GM21447 (cell line): ENCODE data around the gene CFAP57.

Source experiments
- ATAC-seq: cut with Tn5 transposase; IDR thresholded peaks from one replicate; pipeline ENCODE4 v1.9.1; 2021; ENCODE audit not compliant: unreplicated experiment

The CFAP57 gene

GRCh38 chr1:43252225-43252624 is 80.1 kb downstream of the CFAP57 start:
- no peak for ATAC-seq

GRCh38 chr1:43253173-43253572 is 81.0 kb downstream of the CFAP57 start:
- no peak for ATAC-seq

GRCh38 chr1:43253876-43254275 is 81.7 kb downstream of the CFAP57 start:
- ATAC-seq: no peak

GRCh38 chr1:43255438-43256210 is 83.5 kb downstream of the CFAP57 start:
- ATAC-seq: no peak

GRCh38 chr1:43256675-43257570 is 84.8 kb downstream of the CFAP57 start:
- no peak for ATAC-seq

GRCh38 chr1:43258370-43258769 is 86.2 kb downstream of the CFAP57 start:
- no peak for ATAC-seq

- no peak for ATAC-seq
Observed at GRCh38 chr1:43265431-43265830, 93.3 kb downstream of the CFAP57 start.

GRCh38 chr1:43266881-43267280 is 94.8 kb downstream of the CFAP57 start:
- ATAC-seq: no peak

GRCh38 chr1:43267291-43267805 is 95.2 kb downstream of the CFAP57 start:
- ATAC-seq: no peak

GRCh38 chr1:43267818-43268425 is 95.8 kb downstream of the CFAP57 start:
- no peak for ATAC-seq

GRCh38 chr1:43269627-43270375 is 97.7 kb downstream of the CFAP57 start, which contains the start of gene TMEM125:
TMEM125 (plus strand) TSS chr1:43269983; CDS start chr1:43272723, 2,740 bp downstream.
- no peak for ATAC-seq

GRCh38 chr1:43270421-43271095 is 98.4 kb downstream of the CFAP57 start:
- ATAC-seq: no peak

- no peak for ATAC-seq
Observed at GRCh38 chr1:43271186-43272118, 99.3 kb downstream of the CFAP57 start.

- ATAC-seq: no peak
Observed at GRCh38 chr1:43272161-43272560, 100.0 kb downstream of the CFAP57 start.

- ATAC-seq: no peak
Observed at GRCh38 chr1:43272576-43273571, 100.7 kb downstream of the CFAP57 start.

GRCh38 chr1:43273708-43274107 is 101.6 kb downstream of the CFAP57 start:
- ATAC-seq: no peak

GRCh38 chr1:43274125-43274803 is 102.1 kb downstream of the CFAP57 start:
- ATAC-seq: no peak
